GM12878 (cell line): ENCODE data around the gene SMARCB1. TPM values are rescaled to one million over a fixed set of nuclear protein-coding genes. Genes with fewer than 3 reads are reported as not detected.

Experiments used
- ATF7 ChIP-seq: fragments of 450-650 bp; IDR thresholded peaks from 2 replicates; pipeline ENCODE4 v1.6.1; 2016; ENCODE audit warnings: low read depth, mild to moderate bottlenecking
- BCL3 ChIP-seq: IDR thresholded peaks from 2 replicates; pipeline ENCODE4 v1.6.1; 2011; ENCODE audit warnings: borderline replicate concordance, low read depth, mild to moderate bottlenecking, moderate library complexity, low read length; ENCODE audit not compliant: insufficient read depth, poor library complexity, severe bottlenecking
- CBX3 ChIP-seq: fragments of 200-600 bp; sonication (generic); IDR thresholded peaks from 2 replicates; pipeline ENCODE4 v1.6.1; 2016; ENCODE audit warnings: low read depth, borderline replicate concordance
- CTCF ChIP-seq, 3 experiments: IDR thresholded peaks in 2 of 3; conservative IDR thresholded peaks in 1 of 3; 2 replicates each; pipeline ENCODE4 v1.5.1; 2011; ENCODE audit warnings: low read depth in 3 of 3, low read length in 3 of 3, mild to moderate bottlenecking in 3 of 3, control low read depth in 2 of 3, moderate library complexity in 2 of 3, inconsistent platforms in 1 of 3, mixed read lengths in 1 of 3; ENCODE audit not compliant: control insufficient read depth in 2 of 3, insufficient read depth in 1 of 3; ENCODE audit errors: extremely low read depth in 1 of 3
- GATAD2B ChIP-seq: fragments of 450-650 bp; conservative IDR thresholded peaks from 2 replicates; pipeline ENCODE4 v1.6.1; 2017; ENCODE audit warnings: low read depth, mild to moderate bottlenecking, moderate library complexity
- HCFC1 ChIP-seq: fragments of 150-350 bp; IDR thresholded peaks from 2 replicates; pipeline ENCODE4 v1.6.1; 2014; ENCODE audit warnings: low read length
- IKZF2 ChIP-seq, 2 experiments: fragments of 450-650 bp; IDR thresholded peaks; 2 replicates each; pipeline ENCODE4 v1.6.1; 2017; ENCODE audit warnings: mild to moderate bottlenecking in 2 of 2, moderate library complexity in 2 of 2
- KDM1A ChIP-seq: fragments of 200-600 bp; sonication (generic); IDR thresholded peaks from 2 replicates; pipeline ENCODE4 v1.6.1; 2016; ENCODE audit warnings: borderline replicate concordance
- KLF5 ChIP-seq: fragments of 450-650 bp; IDR thresholded peaks from 2 replicates; pipeline ENCODE4 v1.6.1; 2014; ENCODE audit warnings: mild to moderate bottlenecking; ENCODE audit not compliant: partially characterized antibody
- NBN ChIP-seq: fragments of 450-650 bp; IDR thresholded peaks from 2 replicates; pipeline ENCODE4 v1.6.1; 2016
- NR2F1 ChIP-seq: fragments of 450-650 bp; conservative IDR thresholded peaks from 2 replicates; pipeline ENCODE4 v1.6.1; 2017; ENCODE audit warnings: mild to moderate bottlenecking
- PAX5 ChIP-seq: IDR thresholded peaks from 2 replicates; pipeline ENCODE4 v1.6.1; 2011; ENCODE audit warnings: low read depth, low read length, borderline replicate concordance
- PKNOX1 ChIP-seq: fragments of 450-650 bp; IDR thresholded peaks from 2 replicates; pipeline ENCODE4 v1.6.1; 2016; ENCODE audit warnings: mild to moderate bottlenecking
- RB1 ChIP-seq: fragments of 450-650 bp; formaldehyde crosslinking; IDR thresholded peaks from 2 replicates; pipeline ENCODE4 v1.6.1; 2017; ENCODE audit warnings: mild to moderate bottlenecking, borderline replicate concordance
- RELA ChIP-seq: fragments of 450-650 bp; IDR thresholded peaks from 2 replicates; pipeline ENCODE4 v1.8.0; 2014; ENCODE audit warnings: borderline replicate concordance; ENCODE audit not compliant: partially characterized antibody
- RELB ChIP-seq: fragments of 450-650 bp; IDR thresholded peaks from 2 replicates; pipeline ENCODE4 v1.6.1; 2017; ENCODE audit warnings: low read depth, mild to moderate bottlenecking, moderate library complexity
- TCF12 ChIP-seq: IDR thresholded peaks from 2 replicates; pipeline ENCODE4 v1.6.1; 2011; ENCODE audit warnings: low read depth, mild to moderate bottlenecking, low read length
- ZNF687 ChIP-seq: fragments of 450-650 bp; IDR thresholded peaks from 2 replicates; pipeline ENCODE4 v1.6.1; 2017; ENCODE audit warnings: mild to moderate bottlenecking, moderate library complexity
- ZSCAN29 ChIP-seq: fragments of 450-650 bp; IDR thresholded peaks from 2 replicates; pipeline ENCODE4 v1.6.1; 2017; ENCODE audit warnings: mild to moderate bottlenecking, moderate library complexity
- polyA plus RNA-seq, 11 experiments: library from polyadenylated mRNA; depleted of rRNA in 4 of 11; unstranded in 6 of 11; stranded (reverse) in 5 of 11; fragments of >200 nt; fragmentation: Nextera tagmentation in 4 of 11; fragmentation: Illumina TruSeq in 1 of 11; extraction: Ambion mirVana in 4 of 11; extraction: Trizol in 1 of 11; gene quantifications; 1 replicate in 1 of 11; 2 replicates in 10 of 11; pipeline versions ENCODE4 v1.2.1 to v1.2.3, GENCODE V29; 2011 to 2016; ENCODE audit warnings: inconsistent platforms in 2 of 11, missing spikeins in 2 of 11, low read depth in 1 of 11
- total RNA-seq, 4 experiments: library from RNA; depleted of rRNA in 3 of 4; stranded (reverse); fragments of >200 nt in 3 of 4; fragmentation: Illumina TruSeq in 1 of 4; extraction: Trizol in 1 of 4; gene quantifications; 2 replicates each; pipeline versions ENCODE4 v1.2.1 to v1.2.3, GENCODE V29; 2013 to 2021

SMARCB1 gene
- total and polyA plus RNA-seq, 10 of the 15 experiments (the other 5 are each of a cell fraction or from before 2014, with no cell fraction given): 9.1 to 215 (median 183) TPM

- peak; percentile 29; the same call in 1 of the 2 replicates for TF ChIP-seq PKNOX1
- TF ChIP-seq CBX3: no peak
- peak; percentile 67 for TF ChIP-seq GATAD2B
- TF ChIP-seq CTCF (IDR thresholded peaks at IDR 0.05 in 2 of 3, conservative IDR thresholded peaks at IDR 0.05 in 1 of 3; ENCODE audit: control insufficient read depth in 2 of 3, extremely low read depth in 1 of 3, insufficient read depth in 1 of 3, low read depth in 3 of 3, low read length in 3 of 3): peak in 1 of 3 experiments; percentile 22; a peak in 2 of 6 replicates
- peak; percentile 98 for TF ChIP-seq ATF7
- TF ChIP-seq KDM1A: no peak
- peak; percentile 38; the same call in 1 of the 2 replicates for TF ChIP-seq HCFC1
- peak; percentile 57 for TF ChIP-seq ZNF687
- no peak; the same call in none of the 2 replicates for TF ChIP-seq RELB
- TF ChIP-seq PAX5: no peak; the same call in 1 of the 2 replicates
- TF ChIP-seq RB1: peak; percentile 42; the same call in 1 of the 2 replicates
- peak in 1 of 2 experiments; percentile 24; a peak in 1 of 4 replicates for TF ChIP-seq IKZF2 (IDR thresholded peaks at IDR 0.05)
- TF ChIP-seq NR2F1: 0 out of 2 replicates have a peak, but pooled peaks have one; percentile 11
- TF ChIP-seq RELA: peak; percentile 18
- peak; percentile 97 for TF ChIP-seq KLF5
- TF ChIP-seq TCF12: no peak
- TF ChIP-seq BCL3: no peak
- TF ChIP-seq ZSCAN29: no peak
- peak; percentile 76; the same call in 1 of the 2 replicates for TF ChIP-seq NBN
These were observed at the start of gene SMARCB1 (continued) for GRCh38 chr22:23786752-23787599.
